Lung (tissue), 12 donors: ENCODE measurements around the gene APPBP2. TPM values are rescaled to one million over a fixed set of nuclear protein-coding genes. Genes with fewer than 3 reads are reported as not detected.
"Not testable (repeated sequence)": the region's sequence is repeated elsewhere in the genome, so short reads cannot be mapped to it uniquely, and the experiment has no call there.

Experiments used
- ATAC-seq: fragments of 200-7000 bp; cut with Tn5 transposase; one replicate; pipeline ENCODE4 v1.9.1; 2020; ENCODE audit warnings: moderate number of reproducible peaks; ENCODE audit not compliant: insufficient read depth, low FRiP score
- DNase-seq, 3 donors: peaks; one replicate each; pipeline ENCODE4 v3.0.0-alpha.2; 2013 to 2017
- H3K27ac ChIP-seq, 2 donors: one replicate each; pipeline ENCODE4 v1.5.1; 2013; ENCODE audit warnings: mild to moderate bottlenecking in 2 of 2, moderate library complexity in 2 of 2, control low read depth in 1 of 2, inconsistent platforms in 1 of 2, low read depth in 1 of 2, low read length in 1 of 2
- H3K27me3 ChIP-seq, 3 donors: one replicate each; pipeline ENCODE4 v1.5.1; 2013; ENCODE audit warnings: low read length in 2 of 3; ENCODE audit not compliant: control insufficient read depth in 3 of 3, insufficient read depth in 3 of 3
- H3K36me3 ChIP-seq, 4 donors: one replicate each; pipeline ENCODE4 v1.5.1; 2013; ENCODE audit warnings: low read length in 4 of 4, mild to moderate bottlenecking in 1 of 4, moderate library complexity in 1 of 4; ENCODE audit not compliant: control insufficient read depth in 4 of 4, insufficient read depth in 4 of 4
- H3K4me1 ChIP-seq, 5 donors: one replicate each; pipeline ENCODE4 v1.5.1; 2013; ENCODE audit warnings: low read length in 5 of 5, mild to moderate bottlenecking in 2 of 5, moderate library complexity in 1 of 5; ENCODE audit not compliant: control insufficient read depth in 5 of 5, insufficient read depth in 5 of 5
- H3K4me3 ChIP-seq: one replicate; pipeline ENCODE4 v1.5.1; 2013; ENCODE audit warnings: mild to moderate bottlenecking, control low read depth, moderate library complexity
- H3K9ac ChIP-seq, 2 donors: one replicate each; pipeline ENCODE4 v1.5.1; 2013; ENCODE audit warnings: low read length in 2 of 2, control low read depth in 1 of 2; ENCODE audit not compliant: insufficient read depth in 1 of 2
- H3K9me3 ChIP-seq, 4 donors: one replicate each; pipeline ENCODE4 v1.5.1; 2013; ENCODE audit warnings: low read length in 3 of 4, mild to moderate bottlenecking in 1 of 4, moderate library complexity in 1 of 4; ENCODE audit not compliant: control insufficient read depth in 4 of 4, insufficient read depth in 3 of 4
- WGBS, 2 donors: extraction: QIAGEN DNeasy Blood & Tissue Kit; methylation state at CpG; one replicate each; pipeline ENCODE4 v1.1.7; 2013; 5-methylcytosine and 5-hydroxymethylcytosine counted together
- polyA plus RNA-seq, 2 donors: library from polyadenylated mRNA; stranded (reverse); fragments of 200-250 nt; gene quantifications; one replicate each; pipeline ENCODE4 v1.2.1, GENCODE V29; 2013
- total RNA-seq, 2 donors: library from RNA; depleted of rRNA in 1 of 2; stranded (reverse); fragments of >200 nt in 1 of 2; gene quantifications; one replicate each; pipeline ENCODE4 v1.2.1, GENCODE V29; 2014 to 2021
- TF ChIP-seq, protein P1 (sequence below): IDR thresholded peaks from 2 replicates; pipeline ENCODE4 v1.5.1; 2012; ENCODE audit warnings: mild to moderate bottlenecking; ENCODE audit errors: control extremely low read depth, extremely low read depth
- donor health status: control.
- donor health status: control.
- donor health status: Bipolar disorder and iron deficiency.
- donor health status: healthy.
- donor health status: DM: yes; HTN: yes; CAD: no.

Gene APPBP2
- total and polyA plus RNA-seq, 4 donors: 5.7 to 57.8 (median 20.6) TPM

DNA sequence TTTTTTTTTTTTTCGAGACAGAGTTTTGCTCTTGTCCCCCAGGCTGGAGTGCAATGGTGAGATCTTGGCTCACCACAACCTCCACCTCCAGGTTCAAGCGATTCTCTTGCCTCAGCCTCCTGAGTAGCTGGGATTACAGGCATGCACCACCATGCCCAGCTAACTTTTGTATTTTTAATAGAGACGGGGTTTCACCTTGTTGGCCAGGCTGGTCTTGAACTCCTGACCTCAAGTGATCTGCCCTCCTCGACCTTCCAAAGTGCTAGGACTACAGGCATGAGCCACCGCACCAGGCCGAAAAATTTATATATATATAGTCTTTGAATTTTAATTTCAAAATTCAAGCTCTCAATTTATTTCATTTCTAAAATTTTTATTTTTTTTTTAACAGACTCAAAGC, 97.6 kb downstream of the APPBP2 start:
- not testable (repeated sequence) for H3K27ac ChIP-seq, DNase-seq, H3K4me1 ChIP-seq, H3K4me3 ChIP-seq, ATAC-seq, H3K9ac ChIP-seq, H3K9me3 ChIP-seq, H3K36me3 ChIP-seq, H3K27me3 ChIP-seq
- WGBS, 2 donors: 81 to 88% methylated on average over 6 of the region's 6 CpGs

- TF ChIP-seq, protein P1, sequence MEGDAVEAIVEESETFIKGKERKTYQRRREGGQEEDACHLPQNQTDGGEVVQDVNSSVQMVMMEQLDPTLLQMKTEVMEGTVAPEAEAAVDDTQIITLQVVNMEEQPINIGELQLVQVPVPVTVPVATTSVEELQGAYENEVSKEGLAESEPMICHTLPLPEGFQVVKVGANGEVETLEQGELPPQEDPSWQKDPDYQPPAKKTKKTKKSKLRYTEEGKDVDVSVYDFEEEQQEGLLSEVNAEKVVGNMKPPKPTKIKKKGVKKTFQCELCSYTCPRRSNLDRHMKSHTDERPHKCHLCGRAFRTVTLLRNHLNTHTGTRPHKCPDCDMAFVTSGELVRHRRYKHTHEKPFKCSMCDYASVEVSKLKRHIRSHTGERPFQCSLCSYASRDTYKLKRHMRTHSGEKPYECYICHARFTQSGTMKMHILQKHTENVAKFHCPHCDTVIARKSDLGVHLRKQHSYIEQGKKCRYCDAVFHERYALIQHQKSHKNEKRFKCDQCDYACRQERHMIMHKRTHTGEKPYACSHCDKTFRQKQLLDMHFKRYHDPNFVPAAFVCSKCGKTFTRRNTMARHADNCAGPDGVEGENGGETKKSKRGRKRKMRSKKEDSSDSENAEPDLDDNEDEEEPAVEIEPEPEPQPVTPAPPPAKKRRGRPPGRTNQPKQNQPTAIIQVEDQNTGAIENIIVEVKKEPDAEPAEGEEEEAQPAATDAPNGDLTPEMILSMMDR: no peak
- ATAC-seq (no peak), DNase-seq (no peak)
These were observed 99.4 kb downstream of the APPBP2 start for GRCh38 chr17:60426596-60426995.

GRCh38 chr17:60425626-60426025, 100.4 kb downstream of the APPBP2 start:
- Histone ChIP-seq H3K9me3 (no peaks in the 10 kb centered on the region), H3K36me3 (no peaks in the 10 kb centered on the region), H3K27ac (no peak overlapping the region), H3K9ac (no peak overlapping the region), H3K27me3 (no peaks in the 10 kb centered on the region), H3K4me3 (no peak overlapping the region), H3K4me1 (peaks cover 0 to 8% (median 0%) of the 10 kb centered on the region in 5 donors)
- ATAC-seq (no peak), DNase-seq (no peak)
- TF ChIP-seq, protein P1: no peak
- 93 to 94% methylated on average over 6 of the region's 6 CpGs for WGBS, 2 donors

More at GRCh38 chr17:60426596-60426995, 99.4 kb downstream of the APPBP2 start:
- no peak overlapping the region for H3K4me3 ChIP-seq
- no peak overlapping the region for H3K27ac ChIP-seq
- no peaks in the 10 kb centered on the region for H3K27me3 ChIP-seq
- WGBS, 2 donors: 87 to 91% methylated on average over 10 of the region's 10 CpGs
- no peaks in the 10 kb centered on the region for H3K36me3 ChIP-seq
- no peak overlapping the region for H3K9ac ChIP-seq
- peaks cover 0 to 4% (median 0%) of the 10 kb centered on the region in 5 donors for H3K4me1 ChIP-seq
- no peaks in the 10 kb centered on the region for H3K9me3 ChIP-seq

DNA sequence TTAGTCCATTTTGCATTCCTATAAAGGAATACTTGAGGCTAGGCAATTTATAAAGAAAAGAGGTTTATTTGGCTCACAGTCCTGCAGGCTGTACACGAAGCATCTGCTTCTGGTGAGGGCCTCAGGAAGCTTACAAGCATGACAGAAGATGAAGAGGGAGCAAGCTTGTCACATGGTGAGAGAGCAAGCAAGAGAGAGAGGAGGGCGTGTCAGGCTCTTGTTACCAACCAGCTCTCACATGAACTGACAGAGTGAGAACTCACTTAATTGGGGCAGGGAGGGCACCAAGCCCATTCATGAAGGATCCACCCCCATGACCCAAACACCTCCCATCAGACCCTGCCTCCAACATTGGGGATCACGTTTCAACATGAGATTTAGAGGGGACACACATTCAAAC, 102.2 kb downstream of the APPBP2 start:
- peaks cover 0 to 8% (median 0%) of the 10 kb centered on the region in 5 donors for H3K4me1 ChIP-seq
- H3K4me3 ChIP-seq: no peak overlapping the region
- TF ChIP-seq, protein P1: no peak
- H3K9ac ChIP-seq: no peak overlapping the region
- no peaks in the 10 kb centered on the region for H3K9me3 ChIP-seq
- 84 to 90% methylated on average over 3 of the region's 3 CpGs for WGBS, 2 donors
- DNase-seq: no peak
- no peak for ATAC-seq
- H3K27me3 ChIP-seq: no peaks in the 10 kb centered on the region
- H3K27ac ChIP-seq: no peak overlapping the region
- no peaks in the 10 kb centered on the region for H3K36me3 ChIP-seq
